ENCODE results near the gene EIF5B. TPM values are rescaled to one million over a fixed set of nuclear protein-coding genes. Genes with fewer than 3 reads are reported as not detected.

Gene EIF5B
- total RNA-seq, 1 donor from 2014 or later = 26.8 TPM

- Mint-ChIP-seq H3K36me3 (peaks cover 31% of the 10 kb centered on the region), H3K9me3 (no peaks in the 10 kb centered on the region), H3K27ac (no peak overlapping the region), H3K4me1 (peaks cover 18% of the 10 kb centered on the region), H3K27me3 (ENCODE audit: insufficient read depth, low read depth) (no peaks in the 10 kb centered on the region), H3K4me3 (no peak overlapping the region)
- Histone ChIP-seq H3K4me2 (no peak overlapping the region), H3K79me2 (ENCODE audit: low read depth) (peaks cover 35% of the 10 kb centered on the region), H2AFZ (replicated peaks) (no peak overlapping the region), H4K20me1 (ENCODE audit: low read depth) (peaks cover 8% of the 10 kb centered on the region), H3K9me3 (ENCODE audit: low read depth) (no peaks in the 10 kb centered on the region), H3K4me1 (no peaks in the 10 kb centered on the region), H3K27ac (no peak overlapping the region), H3K4me3 (no peak overlapping the region), H3K36me3 (no peaks in the 10 kb centered on the region), H3F3A (ENCODE audit: low read depth) (no peaks in the 10 kb centered on the region), H3K9ac (no peak overlapping the region), H3K27me3 (no peaks in the 10 kb centered on the region)
- TF ChIP-seq EZH2 (IDR thresholded peaks at IDR 0.05) = no peak
- TF ChIP-seq, protein P1, sequence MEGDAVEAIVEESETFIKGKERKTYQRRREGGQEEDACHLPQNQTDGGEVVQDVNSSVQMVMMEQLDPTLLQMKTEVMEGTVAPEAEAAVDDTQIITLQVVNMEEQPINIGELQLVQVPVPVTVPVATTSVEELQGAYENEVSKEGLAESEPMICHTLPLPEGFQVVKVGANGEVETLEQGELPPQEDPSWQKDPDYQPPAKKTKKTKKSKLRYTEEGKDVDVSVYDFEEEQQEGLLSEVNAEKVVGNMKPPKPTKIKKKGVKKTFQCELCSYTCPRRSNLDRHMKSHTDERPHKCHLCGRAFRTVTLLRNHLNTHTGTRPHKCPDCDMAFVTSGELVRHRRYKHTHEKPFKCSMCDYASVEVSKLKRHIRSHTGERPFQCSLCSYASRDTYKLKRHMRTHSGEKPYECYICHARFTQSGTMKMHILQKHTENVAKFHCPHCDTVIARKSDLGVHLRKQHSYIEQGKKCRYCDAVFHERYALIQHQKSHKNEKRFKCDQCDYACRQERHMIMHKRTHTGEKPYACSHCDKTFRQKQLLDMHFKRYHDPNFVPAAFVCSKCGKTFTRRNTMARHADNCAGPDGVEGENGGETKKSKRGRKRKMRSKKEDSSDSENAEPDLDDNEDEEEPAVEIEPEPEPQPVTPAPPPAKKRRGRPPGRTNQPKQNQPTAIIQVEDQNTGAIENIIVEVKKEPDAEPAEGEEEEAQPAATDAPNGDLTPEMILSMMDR (IDR thresholded peaks at IDR 0.05) = no peak
- no peak for TF ChIP-seq EZH2phosphoT487 (IDR thresholded peaks at IDR 0.05)
- no peak for DNase-seq (ENCODE audit: low spot score)
Measured at GRCh38 chr2:99450199-99450598, 113.0 kb downstream of the EIF5B start.

Other genes starting within 250 kb of the EIF5B start
- 5.6 and 5.8 TPM in 2 replicates for gene C2orf15, start 195.7 kb upstream of the EIF5B start, total RNA-seq (ENCODE audit: low replicate concordance)
- gene TSGA10, start 182.4 kb upstream of the EIF5B start, total RNA-seq (ENCODE audit: low replicate concordance) = 5.8 and 6.6 TPM in 2 replicates
- 9.1 and 9.6 TPM in 2 replicates for gene LIPT1, start 182.4 kb upstream of the EIF5B start, total RNA-seq (ENCODE audit: low replicate concordance)
- gene MITD1, start 156.3 kb upstream of the EIF5B start, total RNA-seq (ENCODE audit: low replicate concordance) = 51.6 and 82.3 TPM in 2 replicates
- gene MRPL30, start 156.2 kb upstream of the EIF5B start, total RNA-seq (ENCODE audit: low replicate concordance) = 67.9 and 110 TPM in 2 replicates
- gene LYG2, start 81.7 kb upstream of the EIF5B start, total RNA-seq (ENCODE audit: low replicate concordance) = not detected in 2 replicates
- 0.53 and 2.1 TPM in 2 replicates for gene LYG1, start 36.2 kb upstream of the EIF5B start, total RNA-seq (ENCODE audit: low replicate concordance)
- 59.7 and 109 TPM in 2 replicates for gene TXNDC9, start 1.1 kb upstream of the EIF5B start, total RNA-seq (ENCODE audit: low replicate concordance)
- 42.3 and 51.9 TPM in 2 replicates for gene REV1, start 152.6 kb downstream of the EIF5B start, total RNA-seq (ENCODE audit: low replicate concordance)

Measured in neural progenitor cell (in vitro differentiated cells).